Neutrophil (primary cell): Measurements from ENCODE around the gene ARF1.

Source experiments
- H3K27ac ChIP-seq: fragments of 200-600 bp; sonication (generic); 2 replicates; pipeline ENCODE4 v1.5.1; 2016; ENCODE audit warnings: mild to moderate bottlenecking, moderate library complexity
- H3K27me3 ChIP-seq: fragments of 200-600 bp; sonication (generic); 2 replicates; pipeline ENCODE4 v1.6.0; 2016; ENCODE audit warnings: mild to moderate bottlenecking
- H3K36me3 ChIP-seq: fragments of 200-600 bp; sonication (generic); 2 replicates; pipeline ENCODE4 v1.5.1; 2017
- H3K4me1 ChIP-seq, 2 experiments: fragments of 200-600 bp in 1 of 2; sonication (generic) in 1 of 2; 1 replicate in 1 of 2; 2 replicates in 1 of 2; pipeline versions ENCODE4 v1.5.1 to v1.6.1; 2013 to 2016; ENCODE audit warnings: low read depth in 1 of 2, low read length in 1 of 2, mild to moderate bottlenecking in 1 of 2, moderate library complexity in 1 of 2; ENCODE audit not compliant: control insufficient read depth in 1 of 2, insufficient read depth in 1 of 2
- H3K4me3 ChIP-seq, 2 experiments: fragments of 200-600 bp in 1 of 2; sonication (generic) in 1 of 2; 1 replicate in 1 of 2; 2 replicates in 1 of 2; pipeline ENCODE4 v1.5.1; 2013 to 2016; ENCODE audit warnings: low read depth in 1 of 2, low read length in 1 of 2, mild to moderate bottlenecking in 1 of 2, moderate library complexity in 1 of 2
- H3K9me3 ChIP-seq: fragments of 200-600 bp; sonication (generic); 2 replicates; pipeline ENCODE4 v1.5.1; 2016
- TF ChIP-seq, protein P1 (sequence below): fragments of 200-600 bp; sonication (generic); IDR thresholded peaks from 2 replicates; pipeline ENCODE4 v1.5.1; 2016; ENCODE audit warnings: antibody characterized with exemption

ARF1 gene

DNA sequence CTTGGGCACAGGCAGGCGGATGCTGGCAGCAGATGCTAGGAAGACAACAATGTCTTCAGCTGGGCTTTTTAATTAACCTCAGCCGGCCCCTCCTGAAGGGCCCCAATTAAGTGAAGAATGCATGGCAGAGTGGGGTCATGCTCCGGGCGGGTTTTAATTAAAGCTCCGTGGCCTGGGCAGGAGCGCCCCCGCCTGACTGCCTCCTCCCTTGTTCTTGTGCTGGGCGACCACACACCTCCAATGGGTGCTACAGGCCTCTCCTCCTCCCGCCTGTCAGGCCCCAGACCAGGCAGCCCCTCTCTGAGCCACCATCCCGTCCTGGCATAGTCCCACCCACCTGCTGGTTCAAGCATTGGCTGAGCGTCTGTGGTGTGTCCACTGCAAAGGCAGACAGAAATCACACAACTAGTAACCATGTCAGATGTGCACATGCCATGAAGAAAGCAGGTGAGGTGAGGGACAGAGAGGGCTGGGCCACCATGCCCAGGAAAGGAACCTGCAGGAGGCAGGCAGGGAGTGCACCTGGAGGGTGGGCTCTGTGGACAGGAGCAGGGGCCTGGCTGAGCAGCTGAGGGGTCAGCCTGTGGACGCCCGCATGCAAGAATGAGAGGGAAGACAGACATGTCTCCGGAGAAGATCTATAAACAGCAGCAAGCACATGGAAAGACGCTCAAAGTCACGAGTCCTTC lies 8.5 kb upstream of the ARF1 start:
- Histone ChIP-seq H3K9me3 (no peaks in the 10 kb centered on the region), H3K27ac (no peak overlapping the region), H3K4me3 (no peak overlapping the region), H3K27me3 (peaks cover 60% of the 10 kb centered on the region), H3K36me3 (no peaks in the 10 kb centered on the region), H3K4me1 (peaks cover 11 to 12% of the 10 kb centered on the region in 2 experiments)
- TF ChIP-seq, protein P1, sequence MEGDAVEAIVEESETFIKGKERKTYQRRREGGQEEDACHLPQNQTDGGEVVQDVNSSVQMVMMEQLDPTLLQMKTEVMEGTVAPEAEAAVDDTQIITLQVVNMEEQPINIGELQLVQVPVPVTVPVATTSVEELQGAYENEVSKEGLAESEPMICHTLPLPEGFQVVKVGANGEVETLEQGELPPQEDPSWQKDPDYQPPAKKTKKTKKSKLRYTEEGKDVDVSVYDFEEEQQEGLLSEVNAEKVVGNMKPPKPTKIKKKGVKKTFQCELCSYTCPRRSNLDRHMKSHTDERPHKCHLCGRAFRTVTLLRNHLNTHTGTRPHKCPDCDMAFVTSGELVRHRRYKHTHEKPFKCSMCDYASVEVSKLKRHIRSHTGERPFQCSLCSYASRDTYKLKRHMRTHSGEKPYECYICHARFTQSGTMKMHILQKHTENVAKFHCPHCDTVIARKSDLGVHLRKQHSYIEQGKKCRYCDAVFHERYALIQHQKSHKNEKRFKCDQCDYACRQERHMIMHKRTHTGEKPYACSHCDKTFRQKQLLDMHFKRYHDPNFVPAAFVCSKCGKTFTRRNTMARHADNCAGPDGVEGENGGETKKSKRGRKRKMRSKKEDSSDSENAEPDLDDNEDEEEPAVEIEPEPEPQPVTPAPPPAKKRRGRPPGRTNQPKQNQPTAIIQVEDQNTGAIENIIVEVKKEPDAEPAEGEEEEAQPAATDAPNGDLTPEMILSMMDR = no peak

DNA sequence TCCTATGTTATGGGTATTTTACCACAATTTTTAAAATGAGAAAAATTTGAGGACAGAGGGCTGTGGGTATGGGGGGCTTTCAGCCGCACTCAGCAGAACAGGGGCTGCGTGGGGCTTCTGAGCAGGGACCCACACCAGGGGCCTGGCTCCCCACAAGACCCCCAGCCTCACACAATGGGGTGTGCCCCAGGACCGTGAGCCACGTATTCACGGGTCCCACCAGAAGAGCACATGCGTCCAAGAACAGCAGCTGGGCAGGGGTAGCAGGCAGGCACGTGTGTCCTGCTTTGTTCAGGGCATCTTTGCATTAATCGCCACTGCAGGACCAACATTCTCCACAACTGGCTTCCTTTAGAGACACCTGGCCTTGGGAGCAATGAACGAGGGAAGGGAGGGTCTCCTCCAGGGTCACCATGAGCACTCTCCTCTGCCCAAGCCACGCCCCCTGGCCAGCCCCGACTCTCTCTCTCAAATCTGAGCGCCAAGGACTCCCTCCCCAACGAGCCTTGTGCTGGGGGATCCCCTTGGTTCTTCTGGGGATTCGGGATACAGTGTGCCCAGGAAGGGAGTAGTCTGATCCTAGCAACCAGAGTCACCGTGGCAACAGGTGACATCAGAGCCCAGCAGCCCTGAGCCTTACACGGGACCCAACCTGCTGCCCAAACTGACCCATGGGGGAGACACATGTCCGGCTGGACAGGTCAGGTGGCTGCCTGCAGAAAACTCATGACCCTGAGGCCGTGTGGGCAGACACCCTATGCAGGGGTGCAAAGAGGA lies 7.4 kb upstream of the ARF1 start:
- H3K27ac ChIP-seq = no peak overlapping the region
- H3K27me3 ChIP-seq = peaks cover 51% of the 10 kb centered on the region
- TF ChIP-seq, protein P1 = no peak
- H3K36me3 ChIP-seq = no peaks in the 10 kb centered on the region
- H3K4me3 ChIP-seq = no peak overlapping the region
- no peaks in the 10 kb centered on the region for H3K9me3 ChIP-seq
- H3K4me1 ChIP-seq = peaks cover 14 to 17% of the 10 kb centered on the region in 2 experiments

DNA sequence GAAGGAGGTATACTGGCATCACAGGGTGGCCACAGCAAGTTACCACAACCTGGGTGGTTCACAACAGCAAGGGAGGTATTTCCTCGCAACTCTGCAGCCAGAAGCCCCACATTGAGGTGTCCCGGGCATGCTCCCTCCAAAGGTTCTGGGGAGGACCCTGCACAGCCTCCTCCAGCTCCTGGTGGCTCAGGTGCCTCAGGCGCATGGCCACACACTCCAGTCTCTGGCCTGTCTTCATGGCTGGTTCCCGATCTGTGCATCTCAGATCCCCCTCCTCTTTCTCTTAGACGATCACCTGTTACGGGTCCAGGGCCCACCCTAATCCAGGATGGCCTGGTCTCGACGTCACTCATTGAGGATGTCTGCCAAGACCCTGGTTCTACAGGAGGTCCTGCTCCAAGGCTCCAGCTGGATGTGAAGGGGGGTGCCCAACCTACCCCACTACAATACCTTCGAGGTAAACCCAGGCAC lies 6.7 kb upstream of the ARF1 start:
- H3K27me3 ChIP-seq = peaks cover 44% of the 10 kb centered on the region
- H3K36me3 ChIP-seq = no peaks in the 10 kb centered on the region
- peaks cover 14 to 17% of the 10 kb centered on the region in 2 experiments for H3K4me1 ChIP-seq
- no peak overlapping the region for H3K4me3 ChIP-seq
- no peak overlapping the region for H3K27ac ChIP-seq
- no peaks in the 10 kb centered on the region for H3K9me3 ChIP-seq
- TF ChIP-seq, protein P1 = no peak

DNA sequence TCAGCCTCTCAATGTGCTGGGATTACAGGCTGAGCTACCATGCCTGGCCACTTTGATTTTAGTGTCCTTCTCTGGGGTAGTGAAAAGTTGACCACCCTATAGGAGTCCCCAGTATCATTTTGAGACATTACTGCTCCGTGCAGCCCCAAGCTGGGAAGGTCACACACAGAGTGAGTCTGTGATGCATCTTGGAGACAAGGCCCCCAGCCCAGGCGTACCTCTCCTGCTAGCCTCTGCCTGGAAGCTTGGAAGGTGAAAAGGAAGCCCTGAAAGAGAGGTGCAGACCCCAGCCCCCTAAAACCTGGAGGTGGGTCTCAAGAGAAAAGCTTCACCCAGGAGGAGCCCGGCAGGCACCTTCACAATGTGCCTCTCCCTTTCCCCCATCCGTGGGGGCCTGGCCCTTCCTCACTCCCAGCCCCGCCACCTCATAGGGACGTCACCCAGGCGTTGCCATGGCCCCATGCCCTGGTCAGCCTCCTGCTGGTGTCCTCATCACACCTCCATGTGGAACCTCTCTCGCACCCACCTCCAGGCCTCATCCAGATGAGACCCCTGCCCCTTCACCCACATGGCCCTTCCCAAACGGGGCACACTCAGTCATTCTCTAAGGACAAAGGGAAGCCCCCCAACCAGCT lies 5.6 kb upstream of the ARF1 start:
- Histone ChIP-seq H3K4me1 (peaks cover 22 to 25% of the 10 kb centered on the region in 2 experiments), H3K27me3 (peaks cover 33% of the 10 kb centered on the region), H3K9me3 (no peaks in the 10 kb centered on the region), H3K36me3 (no peaks in the 10 kb centered on the region), H3K27ac (no peak overlapping the region), H3K4me3 (no peak overlapping the region)
- TF ChIP-seq, protein P1 = no peak

DNA sequence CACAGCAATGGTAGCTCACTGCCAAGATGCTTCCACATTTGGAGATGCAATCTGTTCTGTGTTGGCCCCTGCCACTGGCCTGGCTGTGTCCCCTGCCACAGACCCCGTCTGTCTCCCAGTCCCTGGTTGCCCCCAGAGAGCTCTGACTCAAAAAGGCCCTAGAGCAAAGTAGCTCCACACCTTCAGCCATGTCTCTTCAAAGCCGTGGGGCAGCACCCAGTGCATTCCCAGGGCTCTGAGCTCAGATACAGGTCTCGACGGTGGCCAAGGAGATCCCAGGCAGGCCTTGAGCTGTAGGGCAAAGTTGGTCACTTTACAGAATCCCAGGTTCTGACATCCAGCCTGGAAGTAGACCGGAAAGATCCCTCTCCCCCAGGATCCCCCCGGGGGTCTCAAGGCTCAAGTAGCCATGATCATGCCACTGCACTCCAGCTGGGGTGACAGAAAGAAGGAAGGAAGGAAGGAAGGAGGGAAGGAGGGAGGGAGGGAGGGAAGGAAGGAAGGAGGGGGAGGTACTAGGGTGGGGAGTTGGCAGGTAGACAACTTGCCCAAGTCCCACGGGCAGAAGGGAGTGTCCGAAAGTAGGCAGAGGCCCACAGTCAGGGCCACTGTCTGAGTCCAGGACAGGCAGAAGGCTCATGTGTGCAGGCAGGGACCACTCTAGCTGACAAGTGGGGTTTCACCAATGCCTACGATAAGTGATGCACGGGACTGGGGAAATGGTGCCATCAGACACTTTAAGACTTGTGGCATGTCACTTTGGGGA lies 4.8 kb upstream of the ARF1 start:
- TF ChIP-seq, protein P1 = no peak

More for the DNA sequence above, 4.8 kb upstream of the ARF1 start:
- Histone ChIP-seq H3K4me1 (peaks cover 22 to 26% of the 10 kb centered on the region in 2 experiments), H3K9me3 (no peaks in the 10 kb centered on the region), H3K4me3 (no peak overlapping the region), H3K27ac (no peak overlapping the region), H3K36me3 (no peaks in the 10 kb centered on the region), H3K27me3 (peaks cover 25% of the 10 kb centered on the region)
